ENCODE results near the gene CDA.

DNA sequence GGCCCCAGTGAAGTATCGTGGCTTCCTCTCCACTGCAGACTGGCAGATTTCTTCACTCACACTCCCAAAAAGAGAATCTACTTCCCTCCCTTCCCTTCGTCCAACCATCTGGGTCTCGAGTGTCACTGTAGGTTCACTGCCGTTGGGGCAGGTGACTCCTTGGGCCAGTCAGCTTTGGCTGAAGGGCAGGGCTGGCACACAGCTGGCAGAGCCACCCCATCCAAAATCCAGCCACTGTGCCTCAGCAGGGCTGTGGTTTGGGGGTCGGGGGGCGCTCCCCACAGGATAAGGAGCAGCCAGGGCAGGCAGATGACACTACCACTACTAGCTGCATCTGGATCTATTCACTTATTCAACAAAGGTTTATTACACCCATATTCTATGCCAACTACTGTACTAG, 54.2 kb downstream of the CDA start:
- TF ChIP-seq, protein P1, sequence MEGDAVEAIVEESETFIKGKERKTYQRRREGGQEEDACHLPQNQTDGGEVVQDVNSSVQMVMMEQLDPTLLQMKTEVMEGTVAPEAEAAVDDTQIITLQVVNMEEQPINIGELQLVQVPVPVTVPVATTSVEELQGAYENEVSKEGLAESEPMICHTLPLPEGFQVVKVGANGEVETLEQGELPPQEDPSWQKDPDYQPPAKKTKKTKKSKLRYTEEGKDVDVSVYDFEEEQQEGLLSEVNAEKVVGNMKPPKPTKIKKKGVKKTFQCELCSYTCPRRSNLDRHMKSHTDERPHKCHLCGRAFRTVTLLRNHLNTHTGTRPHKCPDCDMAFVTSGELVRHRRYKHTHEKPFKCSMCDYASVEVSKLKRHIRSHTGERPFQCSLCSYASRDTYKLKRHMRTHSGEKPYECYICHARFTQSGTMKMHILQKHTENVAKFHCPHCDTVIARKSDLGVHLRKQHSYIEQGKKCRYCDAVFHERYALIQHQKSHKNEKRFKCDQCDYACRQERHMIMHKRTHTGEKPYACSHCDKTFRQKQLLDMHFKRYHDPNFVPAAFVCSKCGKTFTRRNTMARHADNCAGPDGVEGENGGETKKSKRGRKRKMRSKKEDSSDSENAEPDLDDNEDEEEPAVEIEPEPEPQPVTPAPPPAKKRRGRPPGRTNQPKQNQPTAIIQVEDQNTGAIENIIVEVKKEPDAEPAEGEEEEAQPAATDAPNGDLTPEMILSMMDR (IDR thresholded peaks at IDR 0.05), result no peak
- no peak for TF ChIP-seq POLR2A (IDR thresholded peaks at IDR 0.05)
